Iris pigment epithelial cell (primary cell): ENCODE measurements around the gene NOTCH3.

Experiments
- DNase-seq: peaks from one replicate; pipeline ENCODE4 v3.0.0-alpha.2; 2011; ENCODE audit warnings: low read depth

Gene NOTCH3

DNA sequence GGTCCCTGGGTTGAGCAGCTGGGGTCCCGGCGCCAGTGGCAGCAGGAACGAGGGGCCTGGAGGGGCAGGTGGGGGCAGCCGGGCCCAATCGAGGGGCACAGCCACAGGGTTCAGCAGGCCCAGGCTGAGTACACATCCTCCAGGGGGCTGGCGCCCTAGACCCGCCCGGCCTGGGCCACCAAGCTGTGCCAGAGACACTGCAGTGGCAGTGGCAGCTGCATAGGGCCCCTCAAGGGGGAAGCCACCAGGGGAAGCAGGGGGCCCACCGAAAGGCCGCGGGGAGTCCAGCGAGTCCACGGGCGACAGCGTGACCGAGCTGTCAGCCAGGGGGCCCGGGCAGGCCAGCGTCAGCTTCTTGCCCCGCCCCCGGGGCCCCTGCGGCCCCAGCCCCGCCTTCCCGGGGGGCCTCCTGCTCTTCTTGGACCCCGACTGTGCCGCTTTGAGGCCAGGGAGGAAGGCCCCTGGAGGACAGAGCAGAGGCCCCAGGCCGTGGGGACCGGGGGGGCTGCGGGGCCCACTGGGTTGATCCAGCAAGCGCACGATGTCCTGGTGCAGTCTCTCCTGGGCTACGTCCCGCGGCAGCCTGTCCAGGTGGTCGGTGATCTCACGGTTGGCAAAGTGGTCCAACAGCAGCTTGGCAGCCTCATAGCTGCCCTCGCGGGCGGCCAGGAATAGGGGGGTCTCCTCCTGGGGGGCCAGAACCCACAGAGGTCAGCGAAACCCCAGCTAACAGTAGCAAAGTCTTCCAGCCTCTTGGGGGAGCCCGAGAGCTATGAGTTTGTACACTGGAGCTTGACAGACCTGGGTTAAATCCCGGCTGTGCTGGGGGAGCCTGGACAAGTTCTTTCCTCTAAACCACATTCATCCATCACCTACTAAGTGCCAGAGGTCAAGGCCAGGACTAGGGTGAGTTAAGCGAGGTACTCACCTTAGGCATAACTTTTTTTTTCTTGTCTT is 39.5 kb downstream of the NOTCH3 start:
- DNase-seq, result peak; percentile 33

GRCh38 chr19:15159251-15159650 is 41.5 kb downstream of the NOTCH3 start:
- DNase-seq, result peak; percentile 23

DNA sequence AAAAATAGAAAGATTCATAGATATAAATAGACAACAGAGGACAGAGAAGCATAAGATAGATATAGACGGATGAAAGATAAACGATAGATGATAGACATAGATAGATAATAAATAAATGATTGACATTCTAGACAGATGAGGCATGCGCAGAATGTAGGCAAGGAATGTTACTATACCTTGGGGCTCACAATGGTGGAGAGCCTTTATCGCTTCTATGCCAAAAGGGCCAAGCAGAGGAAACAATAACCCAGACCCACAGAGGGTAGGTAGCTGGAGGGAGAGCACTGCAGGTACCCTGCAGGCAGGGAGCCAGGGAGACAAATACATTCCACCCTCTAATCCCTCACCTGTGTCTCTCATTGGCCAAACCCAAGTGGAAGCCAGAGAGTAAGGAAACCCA is 44.4 kb downstream of the NOTCH3 start:
- no peak for DNase-seq

DNA sequence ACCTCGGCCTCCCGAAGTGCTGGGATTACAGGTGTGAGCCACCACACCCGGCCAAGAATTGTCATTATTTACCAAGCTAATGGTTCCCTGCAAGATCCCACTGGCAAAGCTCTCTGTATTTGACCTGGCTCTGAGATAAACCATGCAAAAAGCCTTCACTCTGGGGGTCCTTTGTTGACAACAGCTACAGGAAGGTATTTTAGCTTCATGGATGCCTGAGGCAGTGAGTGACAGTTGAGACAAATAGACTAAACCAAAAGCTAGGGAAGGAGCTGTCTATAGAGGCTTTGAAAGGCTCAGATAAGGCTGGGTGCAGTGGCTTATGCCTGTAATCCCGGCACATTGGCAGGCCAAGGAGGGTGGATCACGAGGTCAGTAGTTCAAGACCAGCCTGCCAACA is 45.5 kb downstream of the NOTCH3 start:
- no peak for DNase-seq

DNA sequence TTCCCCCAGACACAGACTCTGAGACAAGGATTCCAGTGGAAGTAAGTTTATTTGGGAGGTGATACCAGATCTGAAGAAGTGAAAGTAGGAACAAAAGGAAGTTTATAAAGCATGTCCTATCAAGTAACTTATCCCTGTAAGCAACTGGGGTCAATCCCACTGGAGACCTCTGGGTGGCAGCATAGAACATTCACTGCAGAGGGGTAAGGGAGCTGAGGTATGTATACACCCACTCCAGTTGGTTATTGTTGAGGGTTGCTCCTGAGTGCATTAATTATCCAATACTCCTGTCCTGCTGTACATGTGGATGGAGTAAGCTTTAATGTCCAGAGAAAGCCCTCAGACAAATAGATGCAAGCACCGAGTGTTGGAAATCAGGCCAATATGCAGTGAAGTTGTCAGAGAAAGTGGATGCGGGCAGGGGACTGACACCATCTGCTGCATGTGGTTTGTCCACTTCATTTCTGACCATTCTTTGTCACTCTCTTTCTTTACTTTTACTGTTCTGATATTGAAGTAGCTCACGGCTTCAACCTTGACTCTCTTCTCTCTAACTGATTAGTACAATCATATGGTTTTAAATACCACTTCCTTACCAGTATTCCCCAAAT is 46.7 kb downstream of the NOTCH3 start:
- DNase-seq, result peak; percentile 60

- DNase-seq, result no peak
Measured at GRCh38 chr19:15149737-15150136, 51.1 kb downstream of the NOTCH3 start.

DNA sequence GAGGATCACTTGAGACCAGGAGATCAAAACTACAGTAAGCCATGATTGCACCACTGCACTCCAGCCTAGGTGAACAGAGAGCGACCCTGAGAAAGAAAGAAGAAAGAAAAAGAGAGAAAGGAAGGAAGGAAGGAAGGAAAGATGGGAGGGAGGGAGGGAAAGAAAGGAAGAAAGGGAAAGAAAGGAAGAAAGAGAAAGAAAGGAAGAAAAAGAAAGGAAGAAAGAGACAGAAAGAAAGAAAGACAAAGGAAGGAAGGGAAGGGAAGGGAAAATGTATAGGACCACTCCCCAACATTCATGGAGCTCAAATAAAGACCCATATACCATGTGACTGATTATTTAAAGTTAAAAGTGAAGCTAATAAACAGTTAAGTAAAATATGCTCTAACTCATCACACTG is 53.7 kb downstream of the NOTCH3 start:
- DNase-seq, result no peak

DNA sequence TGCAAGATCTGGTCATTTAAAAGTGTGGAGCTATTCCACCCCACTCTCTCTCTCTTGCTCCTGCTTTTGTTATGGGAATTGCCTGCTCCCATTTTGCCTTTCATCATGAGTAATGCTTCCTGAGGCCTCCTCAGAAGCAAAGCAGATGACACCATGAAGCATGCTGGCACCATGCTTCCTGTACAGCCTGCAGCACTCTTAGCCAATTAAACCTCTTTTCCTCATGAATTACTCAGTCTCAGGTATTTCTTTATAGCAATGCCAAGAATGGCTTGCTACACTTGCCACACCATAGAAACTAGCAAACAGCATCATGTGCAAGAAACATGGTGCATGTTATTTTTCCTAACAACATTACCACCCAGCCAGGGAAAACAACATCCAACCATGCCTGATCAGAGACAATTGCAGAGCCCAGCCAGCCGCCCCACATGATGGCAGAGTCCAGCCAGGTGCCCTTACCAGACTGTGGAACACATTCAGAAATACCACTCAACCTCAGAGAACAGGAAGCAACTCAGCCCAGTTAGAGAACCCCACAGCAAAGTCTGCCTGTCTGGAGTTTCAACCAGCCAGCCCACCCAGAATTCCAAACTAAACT is 56.6 kb downstream of the NOTCH3 start:
- DNase-seq, result peak; percentile 30

DNA sequence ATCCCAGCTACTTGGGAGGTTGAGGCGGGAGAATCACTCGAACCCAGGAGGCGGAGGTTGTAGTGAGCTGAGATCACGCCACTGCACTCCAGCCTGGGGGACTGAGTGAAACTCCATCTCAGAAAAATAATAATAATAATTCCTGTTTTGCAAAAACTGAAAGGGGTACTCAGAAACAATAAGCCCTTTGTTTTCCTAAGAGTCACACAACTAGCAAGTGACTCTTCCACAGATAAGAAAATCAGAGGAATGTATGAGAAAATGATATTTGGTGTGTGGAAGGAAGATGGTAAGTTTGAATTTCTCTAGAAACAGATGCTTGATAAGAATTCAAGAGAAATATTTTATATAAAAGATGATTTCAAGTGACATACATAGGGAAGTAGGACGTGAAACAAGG is 58.5 kb downstream of the NOTCH3 start:
- no peak for DNase-seq

DNA sequence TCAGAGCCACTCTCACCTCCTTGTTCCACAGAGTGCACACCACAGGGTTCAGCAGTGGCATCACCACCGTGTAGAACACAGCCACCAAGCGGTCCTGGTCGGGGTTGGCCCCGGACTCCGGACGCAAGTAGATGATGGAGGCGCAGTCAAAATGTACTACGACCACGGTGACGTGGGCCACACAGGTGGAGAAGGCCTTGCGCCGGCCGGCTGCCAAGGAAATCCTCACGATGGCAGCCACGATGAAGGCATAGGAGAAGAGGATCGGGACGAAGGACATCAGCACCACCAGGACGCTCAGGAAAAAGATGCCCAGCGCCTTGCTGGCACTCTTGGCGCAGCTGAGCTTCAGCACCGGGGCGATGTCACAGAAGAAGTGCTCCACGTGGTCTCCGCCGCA is 59.7 kb downstream of the NOTCH3 start:
- DNase-seq, result no peak

- DNase-seq, result no peak
Measured at GRCh38 chr19:15138427-15138826, 62.4 kb downstream of the NOTCH3 start.

DNA sequence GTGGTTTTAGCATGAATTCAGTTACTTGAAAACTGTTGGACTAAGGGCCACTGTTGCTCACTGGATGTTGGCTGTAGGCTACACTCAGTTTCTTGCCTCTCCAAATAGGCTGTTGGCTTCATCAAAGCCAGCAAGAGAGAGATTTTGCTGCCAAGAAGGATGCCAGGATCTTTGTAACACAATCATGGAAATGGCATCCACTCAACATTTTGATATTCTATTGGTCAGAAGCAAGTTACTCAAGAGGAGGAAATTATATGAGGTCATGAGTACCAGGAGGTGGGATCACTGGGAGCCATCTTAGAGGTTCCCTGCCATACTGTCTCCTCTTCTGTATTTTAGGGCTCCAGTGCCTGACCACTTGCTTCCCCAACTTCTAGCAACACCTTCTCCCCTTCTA is 63.0 kb downstream of the NOTCH3 start:
- DNase-seq, result peak; percentile 53

DNA sequence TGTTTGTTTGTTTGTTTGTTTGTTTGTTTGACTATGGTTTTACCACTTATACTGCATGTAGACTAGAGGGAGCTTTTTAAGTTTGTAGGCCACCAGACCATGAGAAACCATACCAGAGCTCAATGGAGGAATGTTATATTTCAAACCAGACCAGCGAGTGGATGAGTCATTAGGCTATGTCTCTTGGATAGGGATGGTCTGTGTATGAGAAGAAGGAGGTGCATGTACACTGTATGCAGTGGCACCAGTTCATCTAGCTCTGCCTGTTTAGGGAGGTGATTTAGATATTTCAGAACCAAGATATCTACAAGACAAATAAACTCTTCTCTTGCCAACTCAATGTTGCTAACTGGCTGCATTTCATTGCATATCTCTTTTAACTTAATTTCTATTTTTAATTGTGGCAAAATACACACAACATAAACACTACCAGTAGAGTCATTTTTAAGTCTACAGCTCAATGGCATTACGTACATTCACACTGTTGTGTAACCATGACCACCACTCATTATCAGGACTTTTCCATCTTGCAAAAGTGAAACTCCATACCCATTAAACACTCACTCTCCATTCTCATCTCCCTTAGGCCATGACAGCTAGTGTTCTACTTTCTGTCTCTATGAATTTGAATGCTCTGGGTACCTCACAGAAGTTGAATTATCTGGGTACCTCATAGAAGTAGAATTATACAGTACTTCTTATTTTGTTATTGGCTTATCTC is 64.4 kb downstream of the NOTCH3 start:
- peak; percentile 75 for DNase-seq

- no peak for DNase-seq
Measured at GRCh38 chr19:15129856-15130585, 70.8 kb downstream of the NOTCH3 start.

GRCh38 chr19:15128162-15128770 is 72.5 kb downstream of the NOTCH3 start:
- DNase-seq, result no peak

DNA sequence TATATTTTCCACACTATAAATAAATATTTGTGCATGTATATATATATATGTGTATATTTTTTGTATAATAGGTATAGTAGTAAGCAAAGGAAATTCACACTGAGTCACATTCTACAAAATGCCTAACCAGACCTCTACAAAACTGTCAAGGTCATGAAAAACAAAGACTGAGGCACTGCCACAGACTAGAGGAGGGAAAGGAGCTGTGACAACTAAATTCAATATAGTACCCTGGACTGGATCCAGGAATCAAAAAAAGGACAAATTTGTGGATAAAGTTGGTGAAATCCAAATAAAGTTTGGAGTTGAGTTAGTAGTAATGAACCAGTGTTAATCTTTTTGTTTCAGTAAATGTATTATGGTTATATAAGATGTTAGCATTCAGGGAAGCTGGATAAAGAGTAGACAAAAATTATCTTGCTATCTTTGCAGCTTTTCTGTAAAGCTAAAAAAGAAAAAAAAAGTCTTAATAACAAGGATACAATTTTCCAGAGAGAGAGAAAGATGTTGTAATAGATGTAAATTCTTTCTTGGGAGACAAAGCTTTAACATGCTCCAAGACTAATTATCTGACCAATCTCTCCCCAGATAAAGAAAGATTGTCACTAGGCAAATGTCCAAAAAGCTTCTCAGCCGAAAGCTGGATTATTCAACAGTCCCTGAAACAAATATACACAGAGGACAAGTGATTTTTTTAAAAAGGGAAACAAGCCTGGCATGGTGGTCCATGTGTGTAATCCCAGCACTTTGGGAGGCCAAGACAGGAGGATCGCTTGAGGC is 74.5 kb downstream of the NOTCH3 start:
- no peak for DNase-seq

GRCh38 chr19:15125232-15126067 is 75.3 kb downstream of the NOTCH3 start:
- peak; percentile 97 for DNase-seq

GRCh38 chr19:15124572-15125231 is 76.1 kb downstream of the NOTCH3 start:
- no peak for DNase-seq

- no peak for DNase-seq
Measured at GRCh38 chr19:15123900-15124299, 76.9 kb downstream of the NOTCH3 start.
